Measurements from ENCODE around the gene MUC4.
"Not testable (repeated sequence)": the region's sequence is repeated elsewhere in the genome, so short reads cannot be mapped to it uniquely, and the experiment has no call there.

The MUC4 gene

DNA sequence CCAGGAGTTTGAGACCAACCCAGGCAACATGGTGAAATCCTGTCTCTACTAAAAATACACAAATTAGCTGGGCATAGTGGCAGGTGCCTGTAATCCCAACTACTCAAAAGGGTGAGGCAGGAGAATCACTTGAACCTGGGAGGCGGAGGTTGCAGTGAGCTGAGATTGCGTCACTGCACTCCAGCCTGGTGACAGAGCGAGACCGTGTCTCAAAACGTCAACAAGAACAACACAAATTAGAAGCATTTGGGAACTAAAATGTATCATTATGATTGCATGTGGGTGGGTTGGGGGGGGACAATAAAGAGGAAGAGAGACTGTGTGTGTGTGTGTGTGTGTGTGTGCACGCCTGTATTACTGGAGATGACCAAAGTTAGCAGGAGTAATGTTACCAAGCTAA lies 73.9 kb downstream of the MUC4 start:
- not testable (repeated sequence) for DNase-seq (ENCODE audit: low spot score)

DNA sequence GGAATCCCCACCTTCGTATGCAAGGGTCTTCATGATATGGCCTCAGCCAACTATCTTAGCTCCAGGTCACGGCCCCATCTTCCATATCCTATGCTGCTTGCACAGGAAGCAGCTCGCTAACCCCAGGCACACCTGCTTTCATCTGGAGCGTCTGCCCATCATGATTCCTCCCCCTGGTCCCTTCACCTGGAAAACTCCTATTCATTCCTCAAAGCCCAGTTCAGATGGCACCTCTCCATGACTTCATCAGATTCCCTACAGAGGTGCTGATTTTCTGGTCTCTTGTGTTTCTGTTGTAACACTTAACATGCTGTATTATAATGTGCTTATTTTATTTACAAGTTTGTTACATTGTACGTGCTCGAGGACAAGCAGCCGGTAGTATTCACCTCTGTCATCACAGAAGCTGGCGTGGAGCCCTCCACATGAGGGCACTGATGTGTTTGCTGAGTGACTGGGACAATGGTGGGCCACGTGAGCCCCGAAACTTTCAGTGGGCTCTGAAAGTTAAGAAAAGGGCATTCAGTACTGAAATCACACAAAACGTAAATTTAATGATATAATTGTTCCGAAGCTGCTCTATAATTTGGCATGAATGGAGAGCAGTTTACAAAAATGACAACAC lies 74.8 kb downstream of the MUC4 start:
- no peak for DNase-seq (ENCODE audit: low spot score)

DNA sequence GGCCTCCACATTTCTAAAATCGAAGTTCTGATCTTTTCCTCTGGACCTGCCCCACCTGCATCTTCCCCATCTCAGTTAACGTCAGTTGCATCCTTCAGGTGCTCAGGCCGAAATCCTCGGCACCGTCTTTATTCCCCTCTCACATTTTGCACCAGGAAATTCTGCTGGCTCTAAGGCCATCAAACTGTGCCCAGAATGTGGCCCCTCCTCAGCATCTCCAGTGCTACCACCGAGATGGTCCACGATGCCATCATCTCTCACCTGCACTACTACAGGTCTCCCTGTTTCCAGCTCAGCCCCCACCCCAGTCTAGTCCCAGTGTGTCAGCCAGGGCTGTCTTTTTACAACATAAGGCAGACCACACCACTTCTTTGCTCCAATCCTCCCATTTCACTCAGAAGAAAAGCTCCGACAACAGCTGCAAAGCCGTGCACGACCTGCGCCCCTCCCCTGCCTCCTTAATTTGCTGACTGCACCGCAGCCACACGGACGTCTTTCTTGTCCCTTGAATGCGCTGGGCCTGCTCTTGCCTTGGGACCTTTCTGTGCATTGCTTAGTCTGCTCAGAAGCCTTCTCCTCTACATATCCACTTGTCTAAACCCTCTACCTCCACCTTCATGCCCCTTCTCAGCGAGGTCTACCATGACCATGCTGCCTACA lies 76.6 kb downstream of the MUC4 start:
- no peak for DNase-seq (ENCODE audit: low spot score)

DNA sequence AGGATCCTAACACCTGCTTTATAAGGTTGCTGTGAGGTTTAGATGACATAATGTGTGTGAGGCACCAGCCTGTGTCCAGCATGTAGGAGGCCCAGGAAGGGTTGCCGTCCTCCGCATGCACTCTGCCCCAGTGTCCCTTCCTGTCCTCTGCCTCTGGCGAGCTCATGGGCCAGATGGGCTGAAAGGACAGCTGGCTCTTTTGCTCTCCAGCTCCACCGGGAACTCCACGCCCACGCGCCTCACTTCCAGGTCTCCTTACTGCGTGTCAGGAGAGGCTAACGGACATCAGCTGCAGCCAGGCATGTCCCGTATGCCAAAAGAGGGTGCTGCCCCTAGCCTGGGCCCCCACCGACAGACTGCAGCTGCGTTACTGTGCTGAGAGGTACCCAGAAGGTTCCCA lies 78.8 kb downstream of the MUC4 start:
- no peak for DNase-seq (ENCODE audit: low spot score)

DNA sequence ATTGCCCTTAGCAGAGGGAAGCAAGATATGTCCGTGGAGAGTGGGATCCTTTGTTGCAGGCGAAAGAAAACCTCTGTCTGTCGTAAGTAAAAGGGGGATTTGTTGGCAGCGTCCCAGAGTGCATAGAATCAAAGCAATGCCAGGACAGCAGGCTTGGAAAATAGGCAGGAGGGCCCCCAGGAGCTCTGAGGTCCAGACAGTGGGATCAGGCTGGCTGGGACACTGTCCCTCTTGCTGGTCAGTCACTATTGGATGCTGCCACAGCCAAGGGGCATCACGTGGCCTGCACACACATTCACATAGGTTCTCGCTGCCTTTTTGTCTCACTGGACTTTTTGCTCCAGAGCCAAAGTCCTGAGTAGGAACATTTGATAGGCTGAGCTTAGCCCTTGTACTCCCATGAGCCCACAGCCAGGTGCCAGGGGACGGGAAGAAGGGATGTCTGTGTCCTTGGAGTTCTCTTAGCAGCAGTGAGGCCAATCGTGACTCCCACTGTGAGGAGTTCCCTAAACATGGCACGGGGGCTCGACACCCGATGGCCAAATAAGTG lies 80.3 kb downstream of the MUC4 start:
- DNase-seq (ENCODE audit: low spot score), result no peak

DNA sequence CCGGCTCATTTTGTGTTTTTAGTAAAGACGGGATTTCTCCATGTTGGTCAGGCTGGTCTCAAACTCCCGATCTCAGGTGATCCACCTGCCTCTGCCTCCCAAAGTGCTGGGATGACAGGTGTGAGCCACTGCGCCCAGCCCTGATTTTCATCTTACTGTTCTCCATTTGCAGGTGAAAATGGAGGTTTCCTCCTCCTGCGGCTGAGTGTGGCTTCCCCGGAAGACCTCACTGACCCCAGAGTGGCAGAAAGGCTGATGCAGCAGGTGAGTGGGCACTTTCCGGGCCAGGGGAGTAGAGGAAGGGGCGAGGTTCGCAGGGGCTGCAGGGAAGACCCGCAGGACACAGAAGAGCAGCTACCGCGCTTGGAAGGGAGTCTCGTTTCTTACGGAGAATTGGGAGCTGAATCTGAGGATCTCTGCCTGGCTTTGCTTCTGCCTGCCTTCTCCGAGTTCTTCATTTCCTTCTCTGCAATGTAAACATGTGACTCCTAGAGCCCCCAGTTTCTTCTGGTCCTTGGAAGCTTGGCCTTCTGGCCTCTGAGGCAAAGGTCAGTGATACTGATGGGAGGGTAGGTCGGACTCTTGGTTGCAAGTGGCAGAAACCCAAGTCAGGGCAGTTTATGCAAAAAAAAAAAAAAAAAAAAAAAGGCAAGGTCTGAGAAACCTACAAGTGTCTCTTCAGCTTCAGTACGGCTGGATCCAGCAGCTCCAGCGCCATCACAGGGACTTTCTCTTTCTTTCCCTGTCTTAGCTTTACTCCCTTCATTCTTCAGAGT lies 82.1 kb downstream of the MUC4 start:
- DNase-seq (ENCODE audit: low spot score), result no peak

DNA sequence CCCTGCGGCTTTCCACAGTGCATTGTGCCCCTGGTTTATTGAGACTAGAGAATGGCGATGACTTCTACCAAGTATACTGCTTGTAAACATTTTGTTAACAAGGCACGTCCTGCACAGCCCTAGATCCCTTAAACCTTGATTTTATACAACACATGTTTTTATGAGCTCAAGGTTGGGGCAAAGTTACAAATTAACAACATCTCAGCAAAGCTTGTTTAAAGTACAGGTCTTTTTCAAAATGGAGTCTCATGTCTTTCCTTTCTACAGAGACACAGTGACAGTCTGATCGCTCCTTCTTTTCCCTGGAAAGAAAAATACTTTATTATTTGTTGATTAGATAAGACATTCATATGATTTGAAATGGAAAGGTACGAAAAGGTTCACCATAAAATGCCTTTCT lies 82.9 kb downstream of the MUC4 start:
- DNase-seq (ENCODE audit: low spot score), result not testable (repeated sequence)

DNA sequence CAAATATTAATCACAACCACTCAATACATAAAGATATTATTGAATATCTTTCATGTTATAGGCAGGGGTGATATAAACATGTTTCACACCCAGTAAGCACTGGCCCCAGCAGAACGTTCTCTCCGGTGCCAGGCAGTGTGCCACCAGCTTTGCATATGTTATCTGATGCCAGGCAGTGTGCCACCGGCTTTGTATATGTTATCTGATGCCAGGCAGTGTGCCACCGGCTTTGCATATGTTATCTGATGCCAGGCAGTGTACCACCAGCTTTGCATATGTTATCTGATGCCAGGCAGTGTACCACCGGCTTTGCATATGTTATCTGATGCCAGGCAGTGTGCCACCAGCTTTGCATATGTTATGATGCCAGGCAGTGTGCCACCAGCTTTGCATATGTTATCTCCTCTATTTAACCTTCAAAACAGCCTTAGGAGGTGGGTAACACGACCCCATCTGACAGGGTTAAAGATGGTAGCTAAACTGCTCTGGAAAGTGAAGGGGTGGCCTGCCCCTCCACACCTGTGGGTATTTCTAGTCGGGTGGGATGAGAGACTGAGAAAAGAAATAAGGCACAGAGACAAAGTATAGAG lies 84.0 kb downstream of the MUC4 start:
- no peak for DNase-seq (ENCODE audit: low spot score)

DNA sequence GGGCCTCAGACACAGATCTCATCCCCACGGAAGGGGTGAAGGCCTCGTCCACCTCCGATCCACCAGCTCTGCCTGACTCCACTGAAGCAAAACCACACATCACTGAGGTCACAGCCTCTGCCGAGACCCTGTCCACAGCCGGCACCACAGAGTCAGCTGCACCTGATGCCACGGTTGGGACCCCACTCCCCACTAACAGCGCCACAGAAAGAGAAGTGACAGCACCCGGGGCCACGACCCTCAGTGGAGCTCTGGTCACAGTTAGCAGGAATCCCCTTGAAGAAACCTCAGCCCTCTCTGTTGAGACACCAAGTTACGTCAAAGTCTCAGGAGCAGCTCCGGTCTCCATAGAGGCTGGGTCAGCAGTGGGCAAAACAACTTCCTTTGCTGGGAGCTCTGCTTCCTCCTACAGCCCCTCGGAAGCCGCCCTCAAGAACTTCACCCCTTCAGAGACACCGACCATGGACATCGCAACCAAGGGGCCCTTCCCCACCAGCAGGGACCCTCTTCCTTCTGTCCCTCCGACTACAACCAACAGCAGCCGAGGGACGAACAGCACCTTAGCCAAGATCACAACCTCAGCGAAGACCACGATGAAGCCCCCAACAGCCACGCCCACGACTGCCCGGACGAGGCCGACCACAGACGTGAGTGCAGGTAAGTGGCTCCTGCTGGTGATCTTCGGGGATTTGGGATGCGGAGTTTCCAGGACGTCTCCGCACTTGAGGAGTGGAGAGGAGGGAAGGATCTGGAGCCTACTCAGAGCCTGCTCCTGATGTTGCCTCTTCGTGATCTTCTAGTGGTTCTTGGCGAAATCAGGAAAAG lies 85.6 kb downstream of the MUC4 start:
- DNase-seq (ENCODE audit: low spot score), result not testable (repeated sequence)

DNA sequence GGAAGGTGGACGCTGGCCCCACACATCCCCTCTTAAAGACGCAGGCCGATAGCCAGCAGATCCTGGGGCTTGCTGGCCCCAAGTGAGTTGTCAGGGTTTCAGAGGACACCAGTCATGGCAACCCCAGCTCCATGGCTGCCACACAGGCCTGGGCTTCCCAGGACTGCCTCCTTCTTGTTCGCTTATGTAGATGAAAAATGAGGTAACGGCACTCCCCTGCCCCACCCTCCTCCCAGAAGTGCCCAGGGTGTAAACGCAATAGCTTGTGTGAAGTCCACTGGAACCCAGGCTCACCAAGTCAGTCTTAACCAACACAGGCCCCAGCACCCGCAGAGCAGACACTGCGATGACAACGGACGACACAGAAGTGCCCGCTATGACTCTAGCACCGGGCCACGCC lies 87.4 kb downstream of the MUC4 start:
- DNase-seq (ENCODE audit: low spot score), result not testable (repeated sequence)

DNA sequence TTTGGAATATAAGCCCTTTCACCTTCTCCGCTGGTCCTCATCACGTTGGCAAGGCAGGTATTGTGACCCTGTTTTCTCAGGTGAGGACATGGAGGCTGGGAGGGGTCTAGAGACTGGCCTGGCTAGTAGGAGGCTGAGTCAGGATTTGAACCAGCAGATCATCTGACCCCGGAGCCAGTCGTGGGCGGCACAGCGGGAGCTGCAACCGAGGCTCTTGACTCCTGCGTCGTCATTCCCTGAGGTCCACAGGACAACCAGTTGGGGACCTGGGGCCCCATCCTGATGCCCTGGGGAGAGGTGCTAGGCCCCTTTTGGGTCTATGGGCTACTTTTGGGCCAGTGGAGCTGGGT lies 88.8 kb downstream of the MUC4 start:
- not testable (repeated sequence) for DNase-seq (ENCODE audit: low spot score)

DNA sequence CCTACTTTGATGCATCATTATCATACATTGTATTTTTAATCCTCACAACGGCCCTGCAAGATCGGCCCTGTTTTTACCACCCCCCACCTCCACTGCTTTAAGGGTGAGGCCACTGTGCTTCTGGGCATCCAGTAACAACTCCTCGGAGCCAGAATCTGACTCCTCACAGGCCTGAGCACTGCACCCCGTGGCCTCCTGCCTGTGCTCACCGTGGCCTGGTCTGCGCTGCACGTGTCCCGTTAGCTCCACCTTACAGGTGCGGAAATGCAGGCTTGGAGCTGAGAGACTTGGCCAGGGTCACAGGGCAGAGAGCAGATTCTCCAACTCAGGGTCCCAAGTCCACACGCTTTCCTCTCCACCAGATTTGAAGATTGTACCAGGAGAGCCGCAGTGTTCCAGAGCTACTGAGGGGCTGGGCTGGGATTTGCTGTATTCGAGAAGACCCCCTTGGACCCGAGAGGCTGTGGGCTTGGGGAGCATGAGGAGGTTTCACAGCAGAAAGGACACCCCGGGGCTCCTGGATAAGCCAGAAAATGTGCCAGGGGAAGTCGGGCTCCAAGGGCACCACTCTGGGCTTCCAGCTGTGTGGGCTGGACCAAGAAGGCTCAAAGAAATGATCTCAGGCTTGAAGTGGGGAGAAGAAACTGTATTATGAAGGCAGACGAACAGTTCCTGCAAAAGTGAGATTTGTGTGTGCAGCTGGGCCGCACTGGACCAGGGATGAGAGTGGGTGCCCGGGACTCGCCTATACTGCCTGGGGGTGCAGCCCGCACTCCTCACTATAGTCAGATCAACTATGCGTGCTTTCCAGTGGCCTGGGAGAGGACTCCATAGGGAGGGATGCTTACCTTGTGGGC lies 89.4 kb downstream of the MUC4 start:
- DNase-seq (ENCODE audit: low spot score), result not testable (repeated sequence)

DNA sequence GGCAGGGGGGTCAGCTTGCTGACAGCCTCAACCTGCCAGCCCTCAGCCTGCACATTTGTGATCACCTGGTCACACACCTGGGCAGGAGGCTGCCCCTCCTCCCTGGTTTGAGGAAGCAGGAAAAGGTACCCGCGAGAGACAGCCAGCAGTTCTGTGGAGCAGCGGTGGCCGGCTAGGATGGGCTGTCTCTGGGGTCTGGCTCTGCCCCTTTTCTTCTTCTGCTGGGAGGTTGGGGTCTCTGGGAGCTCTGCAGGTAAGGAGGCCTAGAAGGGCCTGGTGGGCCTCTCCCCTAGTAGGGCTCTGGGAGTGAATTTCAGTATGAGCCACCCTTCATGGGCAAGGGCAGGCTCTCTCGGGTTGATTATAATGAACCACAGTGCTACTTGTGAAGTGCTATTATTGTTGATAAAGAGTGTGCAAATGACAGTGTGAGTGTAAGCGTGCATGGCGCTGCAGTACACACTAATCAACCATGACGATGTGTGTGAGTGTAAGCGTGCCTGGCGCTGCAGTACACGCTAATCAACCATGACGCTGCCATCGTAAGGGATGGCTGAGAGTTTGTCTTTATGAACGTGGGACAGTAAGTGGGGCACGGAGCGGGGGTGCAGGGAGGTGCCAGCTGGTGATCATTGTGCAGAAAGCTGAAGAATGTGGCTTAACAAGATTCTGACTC lies 90.8 kb downstream of the MUC4 start, which contains the start of gene MUC20:
MUC20 (plus strand) TSS at position 148 of the 676 bp plus-strand sequence; CDS start at position 178, 30 bp downstream.
- DNase-seq (ENCODE audit: low spot score), result not testable (repeated sequence)

DNA sequence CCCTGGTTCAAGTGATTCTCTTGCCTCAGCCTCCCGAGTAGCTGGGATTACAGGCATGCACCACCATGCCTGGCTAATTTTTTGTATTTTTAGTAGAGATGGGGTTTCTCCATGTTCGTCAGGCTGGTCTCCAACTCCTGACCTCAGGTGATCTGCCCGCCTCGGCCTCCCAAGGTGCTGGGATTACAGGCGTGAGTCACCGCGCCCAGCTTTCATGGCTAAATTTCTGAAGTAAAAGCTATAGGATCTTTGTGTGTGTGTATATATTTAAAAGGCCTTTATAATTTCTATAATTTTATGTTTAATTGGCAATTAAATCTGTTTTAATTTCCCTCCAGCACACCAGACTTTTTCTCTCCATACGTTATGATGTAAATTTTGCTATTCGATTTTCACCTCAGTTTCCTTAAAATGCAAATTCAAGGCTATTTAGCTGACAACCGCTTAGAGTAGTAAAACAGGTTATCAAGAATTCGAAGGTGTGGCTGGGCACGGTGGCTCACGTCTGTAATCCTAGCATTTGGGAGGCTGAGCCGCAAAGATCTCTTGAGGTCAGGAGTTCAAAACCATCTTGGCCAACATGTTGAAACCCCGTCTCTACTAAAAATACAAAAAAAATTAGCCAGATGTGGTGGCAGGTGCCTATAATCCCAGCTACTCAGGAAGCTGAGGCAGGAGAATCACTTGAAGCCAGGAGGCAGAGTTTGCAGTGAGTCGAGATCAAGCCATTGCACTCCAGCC lies 92.0 kb downstream of the MUC4 start:
- not testable (repeated sequence) for DNase-seq (ENCODE audit: low spot score)

DNA sequence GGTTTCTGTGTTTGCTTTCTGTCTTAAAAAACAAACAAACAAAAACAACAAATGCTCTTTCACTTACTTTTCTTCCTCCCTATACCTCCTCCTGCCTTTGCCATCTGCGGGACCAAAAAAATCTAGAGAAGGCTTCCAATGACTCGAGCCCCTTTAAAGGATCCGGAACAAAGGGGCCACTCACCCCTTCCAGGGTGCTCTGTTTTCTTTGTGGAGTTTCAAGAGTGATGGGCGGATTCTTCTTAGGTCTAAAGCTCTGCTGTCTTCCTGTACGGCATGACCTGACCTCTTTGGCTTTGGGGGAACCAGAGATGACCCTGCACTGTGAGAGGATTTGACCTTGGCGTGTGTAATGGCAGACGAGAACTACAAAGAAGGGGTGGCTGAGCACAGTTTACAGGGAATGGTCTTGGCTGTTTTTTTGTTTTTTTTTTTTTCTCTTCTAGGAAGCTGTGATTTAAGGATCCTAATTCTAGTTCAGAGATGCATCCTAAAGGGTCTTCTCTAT lies 93.2 kb downstream of the MUC4 start:
- DNase-seq (ENCODE audit: low spot score), result no peak

DNA sequence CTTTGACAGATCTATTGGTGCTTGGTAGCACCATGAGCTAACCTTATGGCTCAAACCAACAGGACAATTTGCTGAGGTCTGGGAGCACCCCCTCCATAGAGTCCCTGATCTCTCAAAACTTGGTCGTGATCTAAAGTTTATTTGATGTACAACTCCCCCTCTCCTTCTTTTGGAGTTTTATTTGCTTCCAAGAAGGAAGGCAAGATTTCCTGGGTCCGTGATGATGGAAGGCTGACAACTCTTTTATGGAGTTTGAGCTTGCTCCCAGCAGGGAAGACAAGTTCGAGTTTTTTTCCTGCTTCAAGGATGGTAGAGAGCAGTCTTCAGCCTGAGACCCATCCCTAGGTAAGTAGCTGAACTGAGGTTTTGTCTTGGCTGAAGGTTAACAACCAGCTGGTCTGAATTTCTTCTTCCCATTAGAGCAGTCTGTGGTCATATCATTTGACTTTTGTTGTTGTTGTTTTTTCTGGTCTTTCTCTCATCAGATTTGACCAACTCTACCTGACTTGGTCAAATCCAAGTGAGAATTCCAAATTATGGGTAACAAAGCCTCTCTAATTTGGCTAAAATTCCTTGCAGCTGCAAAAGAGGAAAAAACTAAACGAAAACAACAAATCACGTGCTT lies 93.8 kb downstream of the MUC4 start:
- DNase-seq (ENCODE audit: low spot score), result no peak

DNA sequence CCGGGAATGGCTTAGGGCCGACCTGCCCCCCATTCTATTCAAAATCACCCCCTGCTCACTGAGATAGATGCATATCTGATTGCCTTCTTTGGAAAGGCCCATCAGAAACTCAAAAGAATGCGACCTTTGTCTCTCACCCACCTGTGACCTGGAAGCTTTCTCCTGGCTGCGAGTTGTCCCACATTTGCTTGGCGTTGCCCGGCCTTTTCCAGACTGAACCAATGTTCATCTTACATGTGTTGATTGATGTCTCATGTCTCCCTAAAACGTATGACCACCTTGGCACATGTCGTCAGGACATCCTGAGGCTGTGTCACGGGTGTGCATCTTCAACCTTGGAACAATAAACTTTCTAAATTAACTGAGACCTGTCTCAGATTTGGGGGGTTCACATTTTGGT lies 94.3 kb downstream of the MUC4 start:
- peak; percentile 3 for DNase-seq (ENCODE audit: low spot score)

DNA sequence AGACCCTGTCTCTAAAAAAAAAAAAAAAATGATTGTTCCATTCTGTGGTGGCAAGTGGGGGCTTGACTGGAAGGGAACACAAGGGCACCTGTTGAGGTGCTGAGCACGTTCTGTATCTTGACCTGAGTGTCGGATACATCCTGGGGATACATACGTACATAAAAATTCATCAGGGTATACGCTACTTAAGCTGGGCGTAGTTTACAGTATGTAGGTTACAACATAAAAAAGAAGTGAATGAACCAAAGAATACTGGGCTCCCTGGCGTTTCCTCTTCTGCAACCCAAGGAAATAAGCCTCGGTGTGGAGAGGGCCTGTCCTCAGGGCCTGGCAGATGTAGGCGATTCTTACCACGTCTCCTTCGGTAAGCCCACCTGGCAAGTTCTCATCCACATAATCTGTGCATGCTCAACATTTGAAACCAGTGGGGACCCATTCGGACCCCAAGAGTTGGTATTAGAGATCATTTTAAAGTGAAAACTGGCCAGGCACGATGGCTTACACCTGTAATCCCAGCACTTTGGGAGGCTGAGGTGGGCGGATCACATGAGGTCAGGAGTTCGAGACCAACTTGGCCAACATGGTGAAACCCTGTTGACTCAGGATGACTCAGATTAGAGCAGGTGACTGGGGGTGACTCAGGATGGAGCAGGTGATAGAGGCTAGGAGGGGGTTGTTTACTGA lies 96.0 kb downstream of the MUC4 start:
- peak; percentile 44 for DNase-seq (ENCODE audit: low spot score)

Measured in hematopoietic multipotent progenitor cell treated with erythropoietin and hydrocortisone succinate and interleukin-3 and kit ligand, for 17 days (in vitro differentiated cells).